Measurements from ENCODE around the gene DIDO1. TPM values are rescaled to one million over a fixed set of nuclear protein-coding genes. Genes with fewer than 3 reads are reported as not detected.

The DIDO1 gene
- total and polyA plus RNA-seq, 2 of the 13 experiments (the other 11 are each of a cell fraction or from before 2014, with no cell fraction given): 75.0 to 75.1 TPM

DNA sequence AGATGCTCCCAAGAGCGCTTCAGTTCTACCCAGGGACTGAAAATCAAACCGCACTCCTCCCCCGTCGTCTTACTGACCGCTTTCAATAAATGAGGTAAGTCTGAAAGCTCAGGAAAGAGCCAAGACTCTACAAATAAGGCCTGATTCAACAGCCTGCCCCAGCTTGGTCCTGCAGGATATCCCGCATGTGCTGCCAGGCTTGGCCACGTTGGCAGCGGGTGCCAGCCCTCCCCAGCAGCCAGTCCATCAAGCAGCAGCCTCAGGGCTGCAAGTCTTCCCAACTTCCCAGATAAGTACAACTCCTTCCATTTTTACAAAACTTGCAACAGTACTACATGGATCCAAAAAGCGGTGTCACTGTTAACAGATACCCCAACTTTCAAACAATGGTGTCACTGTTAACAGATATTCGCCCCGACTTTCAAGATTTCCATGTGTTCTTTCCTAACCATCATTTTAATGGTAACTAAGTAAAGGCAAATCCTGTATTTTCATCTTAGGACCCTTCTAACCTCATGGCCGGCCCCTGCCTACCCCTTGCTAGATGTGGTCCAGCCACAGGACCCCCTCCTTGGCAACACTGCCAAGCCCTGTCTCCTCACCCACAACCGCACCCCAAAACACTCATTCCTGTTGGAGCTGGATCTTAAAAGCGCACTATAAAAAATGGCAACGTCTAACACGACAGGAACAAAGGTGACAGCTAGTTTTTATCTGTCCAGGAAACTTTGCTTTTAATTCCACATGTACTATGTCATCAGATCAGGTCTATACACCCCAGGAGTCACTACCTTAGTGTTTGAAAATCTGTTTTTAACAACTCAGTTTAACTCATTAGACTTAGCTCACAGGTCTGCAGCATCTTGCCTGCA, 28.0 kb downstream of the DIDO1 start (continued):
- TF ChIP-seq THYN1 (CRISPR knock-in tag; IDR thresholded peaks at IDR 0.05; ENCODE audit: borderline replicate concordance, low read depth) (no peak), ISX (CRISPR knock-in tag; conservative IDR thresholded peaks at IDR 0.05) (no peak), RFX5 (IDR thresholded peaks at IDR 0.05; ENCODE audit: low read depth, low read length) (no peak), ZNF747 (CRISPR knock-in tag; IDR thresholded peaks at IDR 0.05; ENCODE audit: borderline replicate concordance) (no peak), KDM2A (CRISPR knock-in tag; IDR thresholded peaks at IDR 0.05; ENCODE audit: borderline replicate concordance, low read depth) (peak; percentile 36), NKX3-1 (CRISPR knock-in tag; IDR thresholded peaks at IDR 0.05) (no peak), ZNF3 (CRISPR knock-in tag; IDR thresholded peaks at IDR 0.05) (no peak), ZSCAN29 (CRISPR knock-in tag; conservative IDR thresholded peaks at IDR 0.05) (no peak), NR2F6 (IDR thresholded peaks at IDR 0.05) (no peak), NR2F6 (CRISPR knock-in tag; IDR thresholded peaks at IDR 0.05) (no peak), AGO2 (optimal IDR thresholded peaks at IDR 0.05; ENCODE audit: low read depth, low read length) (peak; percentile 76), KDM1A (CRISPR knock-in tag; IDR thresholded peaks at IDR 0.05) (no peak), XRCC5 (optimal IDR thresholded peaks at IDR 0.05; ENCODE audit: low read length) (no peak), NAIF1 (CRISPR knock-in tag; IDR thresholded peaks at IDR 0.05; ENCODE audit: borderline replicate concordance) (no peak), CENPX (CRISPR knock-in tag; IDR thresholded peaks at IDR 0.05) (no peak), RELA (CRISPR knock-in tag; IDR thresholded peaks at IDR 0.05) (no peak), KDM4B (CRISPR knock-in tag; IDR thresholded peaks at IDR 0.05) (no peak), PPARG (CRISPR knock-in tag; conservative IDR thresholded peaks at IDR 0.05) (no peak), HNRNPLL (IDR thresholded peaks at IDR 0.05; ENCODE audit: low read depth, low read length, poor library complexity, severe bottlenecking) (peak; percentile 16), SSRP1 (CRISPR knock-in tag; IDR thresholded peaks at IDR 0.05) (0 out of 2 replicates have a peak, but pooled peaks have one; percentile 42), FOXK2 (IDR thresholded peaks at IDR 0.05) (no peak), LCORL (IDR thresholded peaks at IDR 0.05) (no peak), LCORL (CRISPR knock-in tag; IDR thresholded peaks at IDR 0.05) (no peak), TBX3 (IDR thresholded peaks at IDR 0.05; ENCODE audit: borderline replicate concordance) (no peak), MYNN (CRISPR knock-in tag; IDR thresholded peaks at IDR 0.05; ENCODE audit: low read depth) (no peak), ZNF660 (CRISPR knock-in tag; IDR thresholded peaks at IDR 0.05; ENCODE audit: borderline replicate concordance, low read depth) (no peak)
- TF ChIP-seq, protein P1, sequence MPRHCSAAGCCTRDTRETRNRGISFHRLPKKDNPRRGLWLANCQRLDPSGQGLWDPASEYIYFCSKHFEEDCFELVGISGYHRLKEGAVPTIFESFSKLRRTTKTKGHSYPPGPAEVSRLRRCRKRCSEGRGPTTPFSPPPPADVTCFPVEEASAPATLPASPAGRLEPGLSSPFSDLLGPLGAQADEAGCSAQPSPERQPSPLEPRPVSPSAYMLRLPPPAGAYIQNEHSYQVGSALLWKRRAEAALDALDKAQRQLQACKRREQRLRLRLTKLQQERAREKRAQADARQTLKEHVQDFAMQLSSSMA (CRISPR knock-in tag; IDR thresholded peaks at IDR 0.05): 0 out of 2 replicates have a peak, but pooled peaks have one; percentile 34
- TF ChIP-seq, protein P2, sequence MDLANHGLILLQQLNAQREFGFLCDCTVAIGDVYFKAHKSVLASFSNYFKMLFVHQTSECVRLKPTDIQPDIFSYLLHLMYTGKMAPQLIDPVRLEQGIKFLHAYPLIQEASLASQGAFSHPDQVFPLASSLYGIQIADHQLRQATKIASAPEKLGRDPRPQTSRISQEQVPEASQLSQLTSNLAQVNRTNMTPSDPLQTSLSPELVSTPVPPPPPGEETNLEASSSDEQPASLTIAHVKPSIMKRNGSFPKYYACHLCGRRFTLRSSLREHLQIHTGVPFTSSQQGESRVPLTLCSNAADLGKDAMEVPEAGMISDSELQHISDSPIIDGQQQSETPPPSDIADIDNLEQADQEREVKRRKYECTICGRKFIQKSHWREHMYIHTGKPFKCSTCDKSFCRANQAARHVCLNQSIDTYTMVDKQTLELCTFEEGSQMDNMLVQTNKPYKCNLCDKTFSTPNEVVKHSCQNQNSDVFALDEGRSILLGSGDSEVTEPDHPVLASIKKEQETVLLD (CRISPR knock-in tag; IDR thresholded peaks at IDR 0.05; ENCODE audit: low read depth): no peak
- TF ChIP-seq, protein P3, sequence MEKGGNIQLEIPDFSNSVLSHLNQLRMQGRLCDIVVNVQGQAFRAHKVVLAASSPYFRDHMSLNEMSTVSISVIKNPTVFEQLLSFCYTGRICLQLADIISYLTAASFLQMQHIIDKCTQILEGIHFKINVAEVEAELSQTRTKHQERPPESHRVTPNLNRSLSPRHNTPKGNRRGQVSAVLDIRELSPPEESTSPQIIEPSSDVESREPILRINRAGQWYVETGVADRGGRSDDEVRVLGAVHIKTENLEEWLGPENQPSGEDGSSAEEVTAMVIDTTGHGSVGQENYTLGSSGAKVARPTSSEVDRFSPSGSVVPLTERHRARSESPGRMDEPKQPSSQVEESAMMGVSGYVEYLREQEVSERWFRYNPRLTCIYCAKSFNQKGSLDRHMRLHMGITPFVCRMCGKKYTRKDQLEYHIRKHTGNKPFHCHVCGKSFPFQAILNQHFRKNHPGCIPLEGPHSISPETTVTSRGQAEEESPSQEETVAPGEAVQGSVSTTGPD (CRISPR knock-in tag; IDR thresholded peaks at IDR 0.05): no peak
- TF ChIP-seq, protein P4, sequence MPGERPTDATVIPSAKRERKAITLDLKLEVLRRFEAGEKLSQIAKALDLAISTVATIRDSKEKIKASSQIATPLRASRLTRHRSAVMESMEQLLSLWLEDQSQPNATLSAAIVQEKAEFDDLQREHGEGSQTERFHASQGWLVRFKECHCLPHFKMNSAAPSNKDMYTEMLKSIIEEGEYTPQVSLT (CRISPR knock-in tag; IDR thresholded peaks at IDR 0.05; ENCODE audit: borderline replicate concordance, low read depth): no peak

Data from HepG2 (cell line).